Measurements from ENCODE around the gene RACGAP1.

The RACGAP1 gene

GRCh38 chr12:49973361-49973830 lies 51.9 kb downstream of the RACGAP1 start:
- TF ChIP-seq TAF1 (IDR thresholded peaks at IDR 0.05; ENCODE audit: borderline replicate concordance, insufficient read depth, low read length): no peak
- TF ChIP-seq SIN3A (IDR thresholded peaks at IDR 0.05; ENCODE audit: borderline replicate concordance, insufficient read depth, low read length): no peak
- no peak for TF ChIP-seq FOXP2 (optimal IDR thresholded peaks at IDR 0.05; ENCODE audit: borderline replicate concordance, extremely low read depth, extremely low read length, insufficient read depth)
- TF ChIP-seq REST (IDR thresholded peaks at IDR 0.05; ENCODE audit: insufficient read depth in 1 of 2, low read depth in 2 of 2, low read length in 2 of 2): no peak
- no peak for TF ChIP-seq POLR2AphosphoS5 (IDR thresholded peaks at IDR 0.05; ENCODE audit: low read depth, low read length)

GRCh38 chr12:49972641-49973360 lies 52.5 kb downstream of the RACGAP1 start, which contains the start of gene AQP6:
Gene AQP6 (plus strand): TSS chr12:49972947. CDS start chr12:49973174, 227 bp downstream.
- TF ChIP-seq POLR2AphosphoS5 (IDR thresholded peaks at IDR 0.05; ENCODE audit: low read depth, low read length): no peak
- TF ChIP-seq FOXP2 (optimal IDR thresholded peaks at IDR 0.05; ENCODE audit: borderline replicate concordance, extremely low read depth, extremely low read length, insufficient read depth): no peak
- no peak for TF ChIP-seq TAF1 (IDR thresholded peaks at IDR 0.05; ENCODE audit: borderline replicate concordance, insufficient read depth, low read length)
- TF ChIP-seq REST (IDR thresholded peaks at IDR 0.05; ENCODE audit: insufficient read depth in 1 of 2, low read depth in 2 of 2, low read length in 2 of 2): no peak

- no peak for TF ChIP-seq REST (IDR thresholded peaks at IDR 0.05; ENCODE audit: insufficient read depth in 1 of 2, low read depth in 2 of 2, low read length in 2 of 2)
- TF ChIP-seq FOXP2 (optimal IDR thresholded peaks at IDR 0.05; ENCODE audit: borderline replicate concordance, extremely low read depth, extremely low read length, insufficient read depth): no peak
- TF ChIP-seq SIN3A (IDR thresholded peaks at IDR 0.05; ENCODE audit: borderline replicate concordance, insufficient read depth, low read length): no peak
- TF ChIP-seq TAF1 (IDR thresholded peaks at IDR 0.05; ENCODE audit: borderline replicate concordance, insufficient read depth, low read length): no peak
- no peak for TF ChIP-seq POLR2AphosphoS5 (IDR thresholded peaks at IDR 0.05; ENCODE audit: low read depth, low read length)
Measured at GRCh38 chr12:49972129-49972528, 53.2 kb downstream of the RACGAP1 start.

GRCh38 chr12:49971141-49971540 lies 54.2 kb downstream of the RACGAP1 start:
- no peak for TF ChIP-seq POLR2AphosphoS5 (IDR thresholded peaks at IDR 0.05; ENCODE audit: low read depth, low read length)

- TF ChIP-seq REST (IDR thresholded peaks at IDR 0.05; ENCODE audit: insufficient read depth in 1 of 2, low read depth in 2 of 2, low read length in 2 of 2) (no peak), SIN3A (IDR thresholded peaks at IDR 0.05; ENCODE audit: borderline replicate concordance, insufficient read depth, low read length) (no peak), TAF1 (IDR thresholded peaks at IDR 0.05; ENCODE audit: borderline replicate concordance, insufficient read depth, low read length) (no peak), FOXP2 (optimal IDR thresholded peaks at IDR 0.05; ENCODE audit: borderline replicate concordance, extremely low read depth, extremely low read length, insufficient read depth) (no peak), POLR2AphosphoS5 (IDR thresholded peaks at IDR 0.05; ENCODE audit: low read depth, low read length) (no peak)
Measured at GRCh38 chr12:49970658-49971057, 54.6 kb downstream of the RACGAP1 start.

Data from PFSK-1 (cell line).